GM12801 (cell line): ENCODE results near the gene ZNF577.

Experiments used
- CTCF ChIP-seq: IDR thresholded peaks from one replicate; pipeline ENCODE4 v1.5.1; 2011; ENCODE audit warnings: control low read depth; ENCODE audit not compliant: insufficient read length; ENCODE audit errors: extremely low read depth

Gene ZNF577

GRCh38 chr19:51887522-51888498 is at the start of gene ZNF577:
Gene ZNF577 (minus strand): TSS chr19:51887951. CDS start chr19:51880382, 7,569 bp downstream.
- no peak for TF ChIP-seq CTCF

GRCh38 chr19:51931921-51932320 is 44.2 kb upstream of the ZNF577 start:
- no peak for TF ChIP-seq CTCF

- no peak for TF ChIP-seq CTCF
Measured at GRCh38 chr19:51927859-51928258, 40.1 kb upstream of the ZNF577 start.

GRCh38 chr19:51926784-51927741 is 39.3 kb upstream of the ZNF577 start, which contains the start of gene ZNF613:
Gene ZNF613 (plus strand): TSS chr19:51927472. CDS start chr19:51936221, 8,749 bp downstream.
- no peak for TF ChIP-seq CTCF

GRCh38 chr19:51926426-51926783 is 38.7 kb upstream of the ZNF577 start:
- TF ChIP-seq CTCF, result no peak

GRCh38 chr19:51921949-51922348 is 34.2 kb upstream of the ZNF577 start:
- no peak for TF ChIP-seq CTCF

GRCh38 chr19:51919606-51920005 is 31.9 kb upstream of the ZNF577 start:
- no peak for TF ChIP-seq CTCF
